HG03378 (cell line): ENCODE measurements around the gene HIP1R.

ENCODE experiments used
- ATAC-seq: cut with Tn5 transposase; IDR thresholded peaks from one replicate; pipeline ENCODE4 v1.9.1; 2021; ENCODE audit warnings: mild to moderate bottlenecking, moderate library complexity; ENCODE audit not compliant: unreplicated experiment

HIP1R gene

GRCh38 chr12:122846622-122847515, 11.6 kb downstream of the HIP1R start:
- ATAC-seq, result no peak

- no peak for ATAC-seq
Measured at GRCh38 chr12:122847516-122847836, 12.2 kb downstream of the HIP1R start.

GRCh38 chr12:122847921-122848421, 12.7 kb downstream of the HIP1R start:
- ATAC-seq, result no peak

GRCh38 chr12:122848471-122849351, 13.5 kb downstream of the HIP1R start:
- ATAC-seq, result no peak

GRCh38 chr12:122849352-122850047, 14.2 kb downstream of the HIP1R start:
- no peak for ATAC-seq

- ATAC-seq, result no peak
Measured at GRCh38 chr12:122850048-122850445, 14.8 kb downstream of the HIP1R start.

- no peak for ATAC-seq
Measured at GRCh38 chr12:122850695-122851350, 15.6 kb downstream of the HIP1R start.

- ATAC-seq, result no peak
Measured at GRCh38 chr12:122851820-122852219, 16.6 kb downstream of the HIP1R start.

- ATAC-seq, result no peak
Measured at GRCh38 chr12:122852336-122853275, 17.3 kb downstream of the HIP1R start.

GRCh38 chr12:122853582-122854245, 18.5 kb downstream of the HIP1R start:
- ATAC-seq, result no peak

- ATAC-seq, result no peak
Measured at GRCh38 chr12:122854554-122854953, 19.3 kb downstream of the HIP1R start.

- no peak for ATAC-seq
Measured at GRCh38 chr12:122855071-122855829, 20.0 kb downstream of the HIP1R start.

- ATAC-seq, result no peak
Measured at GRCh38 chr12:122855928-122856831, 20.9 kb downstream of the HIP1R start.

GRCh38 chr12:122856999-122857671, 21.9 kb downstream of the HIP1R start:
- ATAC-seq, result no peak

GRCh38 chr12:122858171-122858570, 22.9 kb downstream of the HIP1R start:
- ATAC-seq, result no peak

GRCh38 chr12:122858591-122859302, 23.5 kb downstream of the HIP1R start:
- ATAC-seq, result no peak
